HG02970 (cell line): ENCODE data around the gene KANSL1.

Source experiments
- ATAC-seq: cut with Tn5 transposase; IDR thresholded peaks from one replicate; pipeline ENCODE4 v1.9.1; 2021; ENCODE audit warnings: mild to moderate bottlenecking, moderate library complexity, moderate number of reproducible peaks; ENCODE audit not compliant: unreplicated experiment, low FRiP score

The KANSL1 gene

DNA sequence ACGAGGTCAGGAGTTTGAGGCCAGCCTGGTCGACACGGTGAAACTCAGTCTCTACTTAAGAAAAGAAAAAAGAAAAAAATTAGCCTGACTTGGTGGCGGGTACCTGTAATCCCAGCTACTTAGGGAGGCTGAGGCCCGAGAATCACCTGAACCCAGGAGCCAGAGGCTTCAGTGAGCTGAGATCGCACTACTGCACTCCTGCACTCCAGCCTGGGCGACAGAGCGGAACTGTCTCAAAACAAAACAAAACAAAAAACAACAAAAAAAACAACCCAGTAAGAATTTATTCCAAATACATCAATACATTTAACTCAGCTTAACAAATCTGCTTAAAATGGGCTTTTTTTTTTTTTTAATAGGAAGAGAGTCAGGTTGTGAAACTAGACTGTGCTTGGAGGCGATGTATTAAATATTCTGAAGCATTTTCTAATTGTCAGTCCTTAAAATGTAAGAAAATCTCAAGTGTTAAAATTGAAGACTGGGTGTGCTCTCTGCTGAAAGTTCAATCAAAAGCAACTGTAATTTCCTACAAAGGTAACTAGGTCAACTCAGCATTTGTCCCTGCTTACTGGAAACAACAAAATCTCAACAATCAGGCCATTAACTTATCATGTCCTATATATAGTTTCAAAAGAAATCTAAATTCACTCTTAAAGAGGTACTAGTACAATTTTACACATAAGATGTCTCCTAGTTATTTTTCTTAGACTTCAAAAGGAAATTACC lies 23.2 kb downstream of the KANSL1 start:
- no peak for ATAC-seq

DNA sequence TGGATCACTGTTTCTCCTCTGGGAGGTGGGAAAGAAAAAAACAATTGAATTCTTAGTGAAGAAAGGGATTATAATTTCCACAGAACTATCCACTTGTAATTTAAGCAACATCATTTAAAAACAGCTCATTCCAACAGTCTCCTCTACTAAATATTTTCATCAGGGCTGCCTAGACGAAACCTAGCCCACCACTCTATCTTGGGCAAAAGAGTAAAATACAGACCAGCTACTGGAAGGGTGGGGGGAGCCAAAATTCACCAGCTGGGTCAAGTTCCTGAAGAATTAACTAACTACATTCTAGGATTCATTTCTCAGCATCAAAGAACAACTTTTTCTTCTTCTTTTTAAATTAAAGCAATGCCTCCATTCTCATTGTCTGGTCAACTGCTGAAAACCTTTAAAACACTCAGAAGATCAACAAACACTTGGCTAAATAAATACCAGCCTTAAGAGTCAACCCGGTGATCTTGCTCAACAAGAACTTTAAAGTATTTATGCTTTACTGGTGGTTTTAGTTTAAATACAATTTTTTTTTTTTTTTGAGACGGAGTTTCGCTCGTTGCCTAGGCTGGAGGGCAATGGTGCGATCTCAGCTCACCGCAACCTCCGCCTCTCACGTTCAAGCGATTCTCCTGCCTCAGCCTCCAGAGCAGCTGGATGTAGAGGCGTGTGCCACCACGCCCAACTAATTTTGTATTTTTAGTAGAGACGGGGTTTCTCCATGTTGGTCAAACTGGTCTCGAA lies 25.2 kb downstream of the KANSL1 start:
- ATAC-seq = no peak

DNA sequence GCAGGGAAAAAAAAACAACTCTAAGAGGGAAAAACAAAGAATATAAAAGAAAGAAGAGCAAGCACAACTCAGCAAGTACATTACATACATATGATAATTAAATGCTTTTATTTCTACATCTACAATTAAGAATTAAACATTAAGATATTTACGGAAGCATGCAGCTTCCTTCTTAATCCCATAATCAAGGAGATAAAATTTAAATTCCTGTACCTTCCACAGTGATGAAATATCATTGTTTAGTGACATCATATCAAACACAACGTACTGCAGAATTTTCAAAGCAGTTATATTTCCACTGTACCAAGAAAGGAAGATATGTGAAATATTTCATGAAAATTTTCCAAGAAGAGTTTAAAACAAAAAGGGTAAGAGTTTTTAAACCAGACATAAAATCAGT lies 26.0 kb downstream of the KANSL1 start:
- ATAC-seq = no peak

DNA sequence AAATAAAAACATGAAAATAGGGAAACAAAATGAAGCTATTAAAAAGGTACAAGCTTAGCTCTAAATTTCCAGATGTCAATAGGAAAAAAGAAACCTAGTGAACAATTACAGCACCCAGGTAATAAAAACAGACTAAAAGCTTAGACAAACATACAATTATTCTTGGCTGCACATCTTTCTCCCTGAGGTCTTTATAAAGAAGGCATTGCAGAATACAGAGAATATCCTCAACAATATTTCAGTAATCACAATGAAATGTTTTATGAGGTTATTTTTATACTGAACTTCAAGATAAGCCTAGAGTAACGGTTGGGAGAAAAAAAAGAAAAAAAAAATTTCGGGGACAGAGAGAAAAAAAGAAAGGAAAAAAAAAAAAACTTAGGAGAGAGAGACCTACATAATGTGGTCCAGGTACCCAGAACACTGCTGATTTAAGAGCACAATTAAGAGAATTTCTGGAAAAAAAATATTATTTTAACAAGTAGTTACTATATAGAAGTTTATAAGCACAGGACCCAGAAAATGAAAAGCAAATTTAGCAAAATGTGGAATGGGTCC lies 26.5 kb downstream of the KANSL1 start:
- no peak for ATAC-seq

DNA sequence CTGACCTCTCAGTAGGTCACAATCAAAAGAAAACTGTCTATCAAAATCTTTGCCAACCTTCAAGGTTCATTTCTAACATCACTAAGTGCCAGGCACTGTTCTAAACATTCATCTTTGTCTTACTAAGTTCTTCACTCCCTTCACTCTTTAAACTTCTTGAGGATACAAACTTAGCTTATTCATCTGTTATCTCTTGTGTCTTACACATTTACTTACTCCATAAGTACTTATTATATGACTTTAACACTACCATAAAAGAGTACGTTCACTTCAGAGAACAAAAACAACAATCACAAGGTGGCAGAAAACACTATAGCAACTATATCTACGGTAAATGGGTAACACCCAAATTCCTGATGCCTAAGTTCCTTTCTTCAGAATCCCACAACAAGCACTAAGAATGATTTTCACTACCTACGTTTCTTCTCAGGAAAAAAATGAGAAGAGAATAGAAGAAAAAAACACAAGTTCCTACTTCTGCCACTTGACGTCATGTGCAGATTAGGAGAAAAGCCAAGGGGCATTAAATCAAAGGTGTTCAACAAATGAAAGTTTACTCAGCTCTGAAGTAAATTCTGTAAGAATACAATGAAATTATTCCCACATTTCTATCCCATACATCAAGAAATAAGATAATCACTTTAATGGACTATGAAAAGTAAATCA lies 29.2 kb downstream of the KANSL1 start:
- no peak for ATAC-seq

DNA sequence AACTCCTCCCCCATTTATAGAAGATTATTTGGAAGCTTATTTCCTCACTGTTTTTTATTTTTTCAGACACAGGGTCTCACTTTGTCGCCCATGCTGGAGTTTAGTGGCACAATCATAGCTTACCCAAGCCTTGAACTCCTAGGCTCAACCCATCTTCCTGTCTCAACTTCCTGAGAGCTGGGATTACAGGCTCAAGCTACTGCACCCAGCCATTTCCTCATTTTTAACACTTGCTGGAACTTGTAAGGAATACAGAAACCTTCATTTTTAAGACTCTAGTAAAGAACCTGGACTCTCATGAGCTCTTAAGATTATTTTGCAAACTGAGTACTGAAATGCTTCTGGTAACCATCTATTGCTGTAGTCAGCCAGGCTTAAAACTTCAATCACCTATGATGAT lies 29.9 kb downstream of the KANSL1 start:
- no peak for ATAC-seq

DNA sequence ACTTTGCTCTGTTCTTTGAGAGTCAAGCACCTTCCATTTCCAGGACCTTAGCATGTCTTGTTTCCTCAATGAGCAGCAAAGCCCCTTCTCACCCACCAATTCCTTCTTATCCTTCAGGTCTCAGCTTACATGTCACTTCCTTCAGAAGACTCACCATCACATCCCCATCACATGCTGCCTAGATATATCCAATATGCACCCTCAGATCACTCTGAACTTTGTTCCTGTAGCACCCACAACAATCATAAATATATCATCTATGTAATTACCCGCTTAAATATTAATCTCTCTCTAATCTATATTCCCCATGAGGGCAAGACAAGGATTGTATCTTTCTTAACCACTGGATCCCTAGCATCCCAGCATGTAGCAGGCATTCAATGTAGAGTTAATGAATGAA lies 30.4 kb downstream of the KANSL1 start:
- ATAC-seq = no peak

DNA sequence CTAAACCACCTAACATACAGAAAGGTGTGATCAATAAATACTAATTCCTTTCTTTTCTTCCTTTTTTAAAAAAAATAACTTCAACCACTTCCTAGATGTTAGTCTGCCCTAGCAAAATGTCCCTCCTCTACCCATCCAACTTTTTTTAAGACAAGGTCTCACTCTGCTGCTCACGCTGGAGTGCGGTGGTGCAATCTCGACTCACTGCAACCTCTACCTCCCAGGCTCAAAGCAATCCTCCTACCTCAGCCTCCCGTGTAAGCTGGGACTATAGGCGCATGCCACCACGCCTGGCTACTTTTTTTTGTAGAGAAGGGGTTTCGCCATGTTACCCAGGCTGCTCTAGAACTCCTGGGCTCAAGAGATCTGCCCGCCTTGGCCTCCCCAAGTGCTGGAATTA lies 33.1 kb downstream of the KANSL1 start:
- ATAC-seq = no peak

DNA sequence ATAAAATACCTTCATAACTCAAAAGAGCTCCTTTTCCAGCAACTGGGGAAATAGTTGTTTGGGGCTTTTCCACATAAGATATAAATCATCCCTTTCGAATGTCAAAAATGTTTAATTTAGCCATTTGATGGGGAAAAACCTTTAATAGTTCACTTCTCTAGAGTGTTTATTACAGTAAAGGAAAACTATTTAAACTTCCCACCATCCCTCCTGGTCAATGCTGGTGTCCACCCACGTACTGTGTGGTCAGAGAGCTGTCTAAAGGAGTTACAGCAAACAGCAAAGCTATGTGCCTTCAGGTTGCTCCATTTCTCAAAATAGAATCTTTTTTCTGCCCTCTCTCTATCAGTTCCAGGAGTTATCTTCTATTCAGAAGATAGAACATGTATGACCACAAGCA lies 33.5 kb downstream of the KANSL1 start:
- no peak for ATAC-seq

DNA sequence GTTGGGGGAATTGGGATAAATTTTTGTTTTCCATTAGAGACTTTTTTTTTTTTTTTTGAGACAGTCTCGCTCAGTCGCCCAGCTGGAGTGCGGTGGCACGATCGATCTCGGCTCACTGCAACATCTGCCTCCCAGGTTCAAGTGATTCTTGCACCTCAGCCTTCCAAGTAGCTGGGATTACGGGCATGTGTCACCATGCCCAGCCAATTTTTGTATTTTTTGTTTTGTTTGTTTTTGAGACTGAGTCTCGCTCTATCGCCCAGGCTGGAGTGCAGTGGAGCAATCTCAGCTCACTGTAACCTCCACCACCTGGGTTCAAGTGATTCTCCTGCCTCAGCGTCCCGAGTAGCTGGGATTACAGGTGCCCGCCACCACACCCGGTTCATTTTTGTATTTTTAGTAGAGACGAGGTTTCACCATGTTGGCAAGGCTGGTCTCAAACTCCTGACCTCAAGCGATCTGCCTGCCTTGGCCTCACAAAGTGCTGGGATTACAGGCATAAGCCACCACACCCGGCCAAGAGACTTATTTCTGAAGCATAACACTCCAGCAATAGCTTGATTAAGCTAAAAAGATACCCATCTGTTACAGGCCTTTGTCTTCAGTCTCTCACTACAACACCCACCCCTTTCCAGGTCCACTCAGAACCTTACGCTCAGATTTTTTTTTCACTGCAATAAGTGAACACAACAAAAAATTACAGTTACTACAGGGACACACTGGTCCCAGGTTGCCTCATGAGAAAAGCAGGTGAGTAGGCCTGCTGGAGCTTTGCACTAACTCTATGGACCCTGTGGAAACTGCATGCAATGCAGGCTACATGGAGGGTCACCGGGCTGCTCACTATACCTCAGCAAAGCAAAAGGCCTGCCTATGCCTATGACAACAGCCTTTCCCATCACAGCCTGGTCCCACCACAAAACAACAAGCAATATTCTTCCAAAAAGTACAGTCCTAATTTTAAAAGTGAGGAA lies 34.6 kb downstream of the KANSL1 start:
- no peak for ATAC-seq

DNA sequence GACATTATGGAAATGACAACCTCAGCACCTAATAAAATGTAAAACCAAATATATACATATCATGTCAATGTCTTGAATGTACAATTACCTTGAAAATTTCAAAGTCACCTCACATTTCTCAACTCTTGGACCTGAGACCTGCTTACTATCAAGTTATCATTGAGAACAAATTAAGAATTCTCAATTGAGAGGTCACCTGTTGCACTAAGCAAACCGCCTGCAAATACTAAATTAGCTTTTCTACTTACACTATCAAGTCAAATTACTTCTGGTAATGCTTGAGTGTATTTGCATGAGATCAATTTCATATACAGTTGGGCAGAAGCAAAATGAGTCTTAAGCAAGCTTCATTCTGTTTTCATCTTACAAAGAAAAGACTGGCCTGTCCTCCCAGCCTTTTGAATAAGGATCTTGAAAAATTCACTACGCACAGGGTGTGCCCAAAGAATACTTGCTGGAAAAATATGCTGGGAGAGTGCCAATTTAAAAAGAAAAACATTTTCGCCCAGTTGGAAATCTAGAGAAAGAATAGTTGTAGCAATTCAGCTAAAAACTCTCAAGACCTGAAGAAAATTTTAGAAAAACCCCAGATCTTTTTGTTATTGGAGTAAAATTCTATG lies 35.7 kb downstream of the KANSL1 start:
- ATAC-seq = no peak

DNA sequence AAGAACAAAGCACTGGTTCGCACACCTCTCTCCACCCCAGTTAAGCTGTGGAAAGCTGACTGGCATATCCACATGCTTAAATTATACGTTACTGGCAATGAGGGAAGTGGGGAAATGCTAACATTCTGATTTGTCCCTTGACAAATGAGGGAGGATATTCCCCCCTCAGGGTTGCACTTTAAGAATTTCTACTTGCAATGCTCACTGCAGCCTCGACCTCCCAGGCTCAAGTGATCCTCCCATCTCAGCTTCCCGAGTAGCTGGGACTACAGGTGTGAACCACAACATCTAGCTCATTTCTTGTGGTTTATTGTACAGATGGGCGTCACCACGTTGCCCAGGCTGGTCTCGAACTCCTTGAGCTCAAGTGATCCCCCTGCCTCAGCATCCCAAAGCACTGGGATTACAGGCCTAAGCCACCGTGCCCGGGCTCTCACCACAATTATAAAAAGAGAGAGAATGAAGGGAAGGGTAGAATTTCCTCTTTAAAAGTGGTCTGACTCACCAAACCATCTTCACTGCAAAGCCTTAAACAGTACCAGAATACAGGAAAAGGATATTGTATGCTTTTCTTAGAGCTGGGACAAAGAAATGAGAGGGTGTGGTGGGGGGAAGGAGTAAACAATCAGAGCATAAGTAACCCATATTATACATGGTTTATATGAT lies 38.9 kb downstream of the KANSL1 start:
- no peak for ATAC-seq

DNA sequence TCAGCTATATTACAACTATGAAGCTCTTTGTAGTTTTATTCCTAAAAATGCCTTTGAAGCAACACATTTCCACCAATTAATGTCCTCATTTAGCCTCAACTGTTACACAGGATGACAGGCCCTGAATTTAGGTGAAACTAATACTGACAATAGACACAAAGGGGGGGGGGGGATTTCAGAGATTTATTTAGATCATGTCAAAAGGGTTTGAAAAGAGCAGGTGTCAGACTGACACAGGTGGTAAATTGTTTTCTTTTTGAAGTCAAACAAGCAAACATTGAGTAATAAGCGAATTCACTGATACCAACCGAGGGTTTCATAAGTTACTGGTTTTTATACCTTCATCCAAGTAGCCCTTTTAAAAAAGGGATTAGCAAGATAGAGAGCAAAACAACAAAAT lies 40.8 kb downstream of the KANSL1 start:
- ATAC-seq = no peak

DNA sequence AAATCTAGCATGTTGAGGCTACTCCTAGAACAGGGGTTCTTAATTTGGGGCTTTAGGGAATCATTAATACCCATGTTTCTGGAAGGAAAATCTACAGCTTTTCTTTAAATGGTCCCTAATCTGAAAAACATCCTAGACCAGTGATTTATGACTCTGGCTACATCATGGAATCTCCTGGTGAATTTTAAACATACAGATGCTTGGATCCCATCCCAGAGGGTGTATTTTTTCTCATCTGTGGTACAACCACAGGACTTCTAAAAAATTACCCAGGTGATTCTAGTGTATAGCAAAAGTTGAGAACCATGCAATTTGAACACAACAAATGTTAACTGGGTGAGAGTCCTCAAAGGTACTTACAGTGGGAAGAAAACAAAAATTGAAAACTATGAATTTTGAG lies 41.5 kb downstream of the KANSL1 start:
- no peak for ATAC-seq

DNA sequence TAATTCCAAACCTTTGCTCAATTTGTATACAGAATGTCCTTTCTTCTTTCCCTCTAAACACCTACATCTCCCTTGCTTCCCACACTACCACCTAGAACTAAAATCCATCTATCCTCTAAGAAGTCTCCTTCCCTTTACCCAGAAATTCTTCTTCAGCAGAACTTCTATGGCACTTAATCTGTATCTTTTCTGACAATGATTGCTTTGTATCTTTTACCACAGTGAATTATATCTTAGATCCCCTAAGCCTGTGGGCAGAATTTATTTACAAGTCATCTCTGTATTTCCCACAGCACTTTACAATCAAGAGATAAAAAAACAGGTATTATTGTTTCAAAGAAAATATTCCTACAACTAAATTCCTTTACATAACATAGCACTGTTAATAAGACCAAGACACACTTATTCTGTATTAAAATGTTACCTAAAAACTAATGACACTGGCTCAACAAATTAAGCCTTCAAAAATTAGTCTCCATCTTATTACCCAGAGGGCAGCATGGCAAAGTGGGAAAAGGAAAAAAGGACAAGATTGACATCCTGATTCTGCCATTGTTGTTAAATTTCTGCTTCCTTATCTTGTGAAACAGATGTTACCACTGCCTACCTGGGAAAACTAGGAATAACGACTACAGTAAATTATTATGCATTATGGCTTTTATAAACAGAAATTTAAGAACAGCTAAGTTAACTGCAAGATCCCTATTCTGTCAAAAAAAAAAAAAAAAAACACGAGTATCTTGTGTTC lies 42.8 kb downstream of the KANSL1 start:
- no peak for ATAC-seq

DNA sequence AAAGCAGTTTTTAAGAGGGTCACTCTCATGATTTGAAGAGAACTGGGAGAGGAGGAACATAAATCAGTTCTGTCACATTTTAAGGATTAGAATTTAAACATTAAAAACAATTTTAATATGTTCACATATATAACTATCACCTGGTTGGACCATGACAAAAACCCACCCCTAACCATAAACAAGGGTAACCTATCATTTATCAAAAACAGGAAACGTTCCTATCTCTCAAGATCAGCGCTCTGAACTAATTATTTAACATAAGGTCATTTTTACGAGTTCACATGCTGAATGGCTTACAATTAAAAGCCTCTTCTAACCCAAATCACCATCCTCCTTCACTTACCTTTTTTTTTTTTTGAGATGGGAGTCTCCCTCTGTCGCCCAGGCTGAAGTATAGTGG lies 45.0 kb downstream of the KANSL1 start:
- no peak for ATAC-seq

DNA sequence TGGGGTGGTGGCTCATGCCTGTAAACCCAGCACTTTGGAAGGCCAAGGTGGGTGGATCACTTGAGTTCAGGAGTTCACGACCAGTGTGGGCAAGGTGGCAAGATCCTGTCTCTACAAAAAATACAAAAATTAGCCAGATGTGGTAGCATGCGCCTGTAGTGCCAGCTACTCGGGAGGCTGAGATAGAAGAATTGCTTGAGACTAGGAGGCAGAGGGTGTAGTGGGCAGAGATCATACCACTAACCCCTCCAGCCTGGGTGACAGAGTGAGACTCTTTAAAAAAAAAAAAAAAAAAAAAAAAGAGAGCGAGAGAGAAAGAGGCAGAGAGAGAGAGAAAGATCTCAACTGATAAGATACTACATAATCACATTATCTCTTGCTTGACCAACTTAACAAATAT lies 45.9 kb downstream of the KANSL1 start:
- ATAC-seq = no peak

DNA sequence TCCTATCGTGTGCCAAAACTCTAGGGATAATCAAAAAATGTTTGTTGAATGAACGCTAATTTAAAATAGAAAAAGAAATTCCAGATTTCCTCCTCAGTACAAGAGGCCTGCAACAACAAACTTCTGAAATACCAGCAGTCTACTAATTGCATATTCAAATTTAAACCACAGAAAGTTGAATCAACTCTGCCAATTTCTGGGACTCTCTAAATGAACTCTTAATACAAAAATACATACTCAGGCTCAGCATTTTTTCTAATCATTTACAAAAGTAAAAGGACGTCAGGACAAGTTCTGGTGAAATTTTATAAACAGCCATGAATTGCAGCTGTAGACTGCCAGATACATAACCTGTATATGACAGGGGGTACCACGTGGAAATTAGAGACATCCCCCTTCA lies 49.0 kb downstream of the KANSL1 start:
- no peak for ATAC-seq

DNA sequence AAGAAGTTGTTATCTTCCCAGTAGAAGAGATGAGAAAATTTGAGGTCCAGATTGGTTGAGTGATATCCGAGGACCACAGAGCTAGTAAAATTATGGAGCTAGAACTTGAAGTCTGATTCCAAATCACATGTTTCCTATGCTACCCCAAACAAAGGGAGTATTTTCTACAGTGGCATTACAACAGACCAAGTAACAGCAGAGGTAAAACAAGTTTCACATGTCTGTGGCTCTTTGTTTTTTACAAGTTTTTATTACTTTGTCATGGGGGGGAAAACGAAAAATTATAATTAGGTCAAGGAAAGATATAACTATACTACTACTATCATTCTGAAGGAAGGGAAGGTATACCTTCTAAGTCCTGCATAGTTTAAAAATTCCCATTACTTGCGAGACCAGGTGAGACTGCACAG lies 49.4 kb downstream of the KANSL1 start:
- no peak for ATAC-seq
